ENCODE data around the gene OR6B2. TPM values are rescaled to one million over a fixed set of nuclear protein-coding genes. Genes with fewer than 3 reads are reported as not detected.

Gene OR6B2
- total RNA-seq, 3 donors from 2014 or later (not counting 1 experiment from before 2014, with no cell fraction given), result not detected

DNA sequence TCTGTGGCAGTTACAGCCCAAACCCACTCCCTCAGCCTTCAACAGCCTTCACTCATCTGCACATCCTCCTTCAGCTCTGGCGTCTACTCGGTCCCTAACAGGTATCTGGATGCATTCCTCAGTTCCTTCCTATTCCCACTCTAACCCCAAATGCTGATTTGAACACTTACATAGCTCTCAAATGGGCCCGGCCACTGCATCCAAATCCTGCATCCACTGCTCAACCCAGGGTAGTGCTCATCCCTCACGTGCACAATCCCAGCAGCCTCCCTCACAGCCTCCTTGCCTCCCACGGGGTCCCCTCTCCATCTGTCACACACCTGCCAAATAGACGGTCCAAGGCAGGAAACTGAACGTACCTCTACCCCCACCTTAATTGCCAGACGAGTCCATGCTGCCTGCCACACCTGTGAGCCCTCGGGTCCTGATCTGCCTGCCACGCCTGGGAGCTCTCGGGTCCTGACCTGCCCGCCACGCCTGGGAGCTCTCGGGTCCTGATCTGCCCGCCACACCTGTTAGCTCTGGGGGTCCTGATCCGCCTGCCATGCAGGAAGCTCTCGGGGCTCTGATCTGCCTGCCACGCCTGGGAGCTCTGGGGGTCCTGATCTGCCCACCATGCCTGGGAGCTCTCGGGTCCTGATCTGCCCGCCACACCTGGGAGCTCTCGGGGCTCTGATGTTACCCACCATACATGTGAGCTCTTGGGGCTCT, 13.2 kb upstream of the OR6B2 start:
- H3K27me3 Mint-ChIP-seq (ENCODE audit: low read depth in 2 of 2), result peaks cover 19 to 39% of the 10 kb centered on the region in 2 donors
- intact Hi-C loops (cut with micrococcal nuclease), result no loop called here
- no peak overlapping the region for H3K4me3 Mint-ChIP-seq
- H3K4me3 ChIP-seq (ENCODE audit: low read length), result no peak overlapping the region
- H3K9me3 Mint-ChIP-seq, result no peaks in the 10 kb centered on the region
- no peaks in the 10 kb centered on the region for H3K36me3 ChIP-seq (ENCODE audit: control insufficient read depth, insufficient read depth, low read length)
- WGBS (ENCODE audit: insufficient coverage), result 81% methylated on average over 21 of the region's 21 CpGs
- ATAC-seq, result no peak
- TF ChIP-seq, protein P1, sequence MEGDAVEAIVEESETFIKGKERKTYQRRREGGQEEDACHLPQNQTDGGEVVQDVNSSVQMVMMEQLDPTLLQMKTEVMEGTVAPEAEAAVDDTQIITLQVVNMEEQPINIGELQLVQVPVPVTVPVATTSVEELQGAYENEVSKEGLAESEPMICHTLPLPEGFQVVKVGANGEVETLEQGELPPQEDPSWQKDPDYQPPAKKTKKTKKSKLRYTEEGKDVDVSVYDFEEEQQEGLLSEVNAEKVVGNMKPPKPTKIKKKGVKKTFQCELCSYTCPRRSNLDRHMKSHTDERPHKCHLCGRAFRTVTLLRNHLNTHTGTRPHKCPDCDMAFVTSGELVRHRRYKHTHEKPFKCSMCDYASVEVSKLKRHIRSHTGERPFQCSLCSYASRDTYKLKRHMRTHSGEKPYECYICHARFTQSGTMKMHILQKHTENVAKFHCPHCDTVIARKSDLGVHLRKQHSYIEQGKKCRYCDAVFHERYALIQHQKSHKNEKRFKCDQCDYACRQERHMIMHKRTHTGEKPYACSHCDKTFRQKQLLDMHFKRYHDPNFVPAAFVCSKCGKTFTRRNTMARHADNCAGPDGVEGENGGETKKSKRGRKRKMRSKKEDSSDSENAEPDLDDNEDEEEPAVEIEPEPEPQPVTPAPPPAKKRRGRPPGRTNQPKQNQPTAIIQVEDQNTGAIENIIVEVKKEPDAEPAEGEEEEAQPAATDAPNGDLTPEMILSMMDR (IDR thresholded peaks at IDR 0.05), result no peak
- H3K27ac Mint-ChIP-seq, result no peak overlapping the region
- H3K27me3 ChIP-seq (ENCODE audit: control insufficient read depth, insufficient read depth, low read length), result peaks cover 4% of the 10 kb centered on the region
- DNase-seq, result no peak
- no peaks in the 10 kb centered on the region for H3K4me1 Mint-ChIP-seq
- H3K27ac ChIP-seq (ENCODE audit: low read length), result no peak overlapping the region
- no peaks in the 10 kb centered on the region for H3K4me1 ChIP-seq (ENCODE audit: control insufficient read depth, insufficient read depth, low read length)
- H3K9me3 ChIP-seq (ENCODE audit: control insufficient read depth, insufficient read depth, low read length), result no peaks in the 10 kb centered on the region
- H3K36me3 Mint-ChIP-seq, result no peaks in the 10 kb centered on the region

DNA sequence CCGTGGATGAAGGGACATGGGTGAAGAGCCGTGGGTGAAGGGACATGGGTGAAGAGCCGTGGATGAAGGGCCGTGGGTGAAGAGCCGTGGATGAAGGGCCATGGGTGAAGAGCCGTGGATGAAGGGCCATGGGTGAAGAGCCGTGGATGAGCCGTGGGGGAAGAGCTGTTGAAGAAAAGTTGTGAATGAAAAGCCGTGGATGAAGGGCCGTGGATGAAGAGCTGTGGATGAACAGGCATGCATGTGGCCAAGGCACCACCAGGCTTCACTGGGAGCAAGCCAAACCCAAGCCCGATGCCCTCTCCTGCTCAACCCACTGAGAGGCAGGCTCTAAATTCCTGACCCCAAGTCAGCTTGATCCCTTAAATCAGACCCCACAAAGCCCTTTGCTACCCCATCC, 12.5 kb upstream of the OR6B2 start:
- no peaks in the 10 kb centered on the region for H3K9me3 Mint-ChIP-seq
- peaks cover 16 to 33% of the 10 kb centered on the region in 2 donors for H3K27me3 Mint-ChIP-seq (ENCODE audit: low read depth in 2 of 2)
- WGBS (ENCODE audit: insufficient coverage), result 61% methylated on average over 11 of the region's 11 CpGs
- intact Hi-C loops (cut with micrococcal nuclease), result no loop called here
- Histone ChIP-seq H3K27ac (ENCODE audit: low read length) (no peak overlapping the region), H3K36me3 (ENCODE audit: control insufficient read depth, insufficient read depth, low read length) (no peaks in the 10 kb centered on the region), H3K4me3 (ENCODE audit: low read length) (no peak overlapping the region), H3K9me3 (ENCODE audit: control insufficient read depth, insufficient read depth, low read length) (no peaks in the 10 kb centered on the region), H3K27me3 (ENCODE audit: control insufficient read depth, insufficient read depth, low read length) (peaks cover 4% of the 10 kb centered on the region), H3K4me1 (ENCODE audit: control insufficient read depth, insufficient read depth, low read length) (no peaks in the 10 kb centered on the region)
- H3K4me3 Mint-ChIP-seq, result no peak overlapping the region
- H3K27ac Mint-ChIP-seq, result no peak overlapping the region
- DNase-seq, result no peak
- ATAC-seq, result no peak
- TF ChIP-seq, protein P1 (IDR thresholded peaks at IDR 0.05), result no peak
- no peaks in the 10 kb centered on the region for H3K4me1 Mint-ChIP-seq
- H3K36me3 Mint-ChIP-seq, result no peaks in the 10 kb centered on the region

DNA sequence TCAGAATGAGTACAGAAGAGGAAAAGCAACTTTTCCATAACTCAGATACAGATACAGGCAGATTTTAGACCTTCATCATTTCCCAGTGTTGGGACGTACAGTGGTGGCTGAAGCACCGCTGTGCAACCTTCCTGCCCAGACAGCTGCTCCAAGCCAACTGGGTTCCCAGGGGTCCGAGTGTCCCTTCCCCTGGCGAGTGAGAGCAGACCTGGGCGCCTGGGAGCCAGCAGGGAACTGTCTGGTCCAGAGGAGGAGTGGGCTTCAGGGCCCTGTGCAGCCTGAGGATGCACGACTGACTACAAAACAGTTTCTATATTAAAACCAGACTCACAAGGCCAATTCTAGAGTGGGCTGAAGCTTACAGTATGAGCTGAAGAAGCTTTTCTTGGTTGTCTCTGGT, 11.1 kb upstream of the OR6B2 start:
- Histone ChIP-seq H3K27me3 (ENCODE audit: control insufficient read depth, insufficient read depth, low read length) (peaks cover 4% of the 10 kb centered on the region), H3K4me1 (ENCODE audit: control insufficient read depth, insufficient read depth, low read length) (no peaks in the 10 kb centered on the region), H3K9me3 (ENCODE audit: control insufficient read depth, insufficient read depth, low read length) (no peaks in the 10 kb centered on the region), H3K4me3 (ENCODE audit: low read length) (no peak overlapping the region), H3K27ac (ENCODE audit: low read length) (no peak overlapping the region), H3K36me3 (ENCODE audit: control insufficient read depth, insufficient read depth, low read length) (no peaks in the 10 kb centered on the region)
- no peak for ATAC-seq
- intact Hi-C loops (cut with micrococcal nuclease), result no loop called here
- H3K27ac Mint-ChIP-seq, result no peak overlapping the region
- H3K4me1 Mint-ChIP-seq, result no peaks in the 10 kb centered on the region
- peaks cover 19 to 22% of the 10 kb centered on the region in 2 donors for H3K27me3 Mint-ChIP-seq (ENCODE audit: low read depth in 2 of 2)
- no peak overlapping the region for H3K4me3 Mint-ChIP-seq
- 77% methylated on average over 6 of the region's 6 CpGs for WGBS (ENCODE audit: insufficient coverage)
- DNase-seq, result no peak
- no peaks in the 10 kb centered on the region for H3K36me3 Mint-ChIP-seq
- TF ChIP-seq, protein P1 (IDR thresholded peaks at IDR 0.05), result no peak
- no peaks in the 10 kb centered on the region for H3K9me3 Mint-ChIP-seq

DNA sequence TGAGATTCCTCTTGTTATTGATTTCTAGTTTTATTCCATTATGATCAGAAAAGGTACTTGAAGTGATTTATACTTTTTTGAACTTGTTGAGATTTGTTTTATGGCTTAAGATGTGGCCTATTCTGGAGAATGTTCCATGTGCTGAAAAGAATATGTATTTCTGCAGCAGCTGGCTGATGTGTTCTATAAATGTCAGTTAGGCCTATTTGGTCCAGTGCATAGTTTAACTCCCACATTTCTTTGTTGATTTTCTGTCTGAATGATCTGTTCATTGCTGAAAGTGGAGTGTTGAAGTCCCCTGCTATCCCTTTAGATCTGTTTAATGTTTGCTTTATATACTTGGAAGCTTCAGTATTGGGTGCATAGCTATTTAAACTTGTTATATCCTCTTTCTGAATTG, 7.1 kb upstream of the OR6B2 start:
- Mint-ChIP-seq H3K9me3 (no peaks in the 10 kb centered on the region), H3K27ac (no peak overlapping the region), H3K4me1 (no peaks in the 10 kb centered on the region), H3K36me3 (no peaks in the 10 kb centered on the region), H3K4me3 (no peak overlapping the region), H3K27me3 (ENCODE audit: low read depth in 2 of 2) (peaks cover 8 to 23% of the 10 kb centered on the region in 2 donors)
- ATAC-seq (no peak), DNase-seq (no peak)
- no peaks in the 10 kb centered on the region for H3K36me3 ChIP-seq (ENCODE audit: control insufficient read depth, insufficient read depth, low read length)
- H3K27me3 ChIP-seq (ENCODE audit: control insufficient read depth, insufficient read depth, low read length), result peaks cover 6% of the 10 kb centered on the region
- intact Hi-C loops (cut with micrococcal nuclease), result no loop called here
- no peaks in the 10 kb centered on the region for H3K4me1 ChIP-seq (ENCODE audit: control insufficient read depth, insufficient read depth, low read length)
- H3K4me3 ChIP-seq (ENCODE audit: low read length), result no peak overlapping the region
- no peak overlapping the region for H3K27ac ChIP-seq (ENCODE audit: low read length)
- TF ChIP-seq, protein P1 (IDR thresholded peaks at IDR 0.05), result no peak
- no peaks in the 10 kb centered on the region for H3K9me3 ChIP-seq (ENCODE audit: control insufficient read depth, insufficient read depth, low read length)

Measured in natural killer cell (primary cell).